Endothelial cell of umbilical vein (primary cell): ENCODE data around the gene TSPO. TPM values are rescaled to one million over a fixed set of nuclear protein-coding genes. Genes with fewer than 3 reads are reported as not detected.

Source experiments
- BruUV-seq: library from RNA; stranded (reverse); fragments of 400-500 nt; replicated peaks from 2 replicates; lab custom pipeline; 2021; lab: Mats Ljungman, UMichigan
- CTCF ChIA-PET: fragments of 300-600, 350-600 bp; sonication (Branson Sonifier 250); formaldehyde crosslinking; loops from one replicate; lab custom pipeline; 2021; ENCODE audit warnings: antibody characterized with exemption, inconsistent platforms; lab: Charles Lee
- POLR2A ChIA-PET: fragments of 300-600, 350-600 bp; sonication (Branson Sonifier 250); formaldehyde crosslinking; loops from one replicate; lab custom pipeline; 2021; ENCODE audit warnings: antibody characterized with exemption, inconsistent platforms; lab: Charles Lee
- DNase-seq: peaks from one replicate; pipeline ENCODE4 v3.0.0-alpha.2; 2011; ENCODE audit warnings: low read depth, low spot score
- FAIRE-seq: peaks from 2 replicates; lab custom pipeline; 2011; peaks lifted over from hg19 to GRCh38; lab: Jason Lieb, UNC
- H2AFZ ChIP-seq: 2 replicates; pipeline ENCODE4 v1.6.0; 2012; ENCODE audit warnings: low read depth, low read length, control low read depth, inconsistent platforms
- H3K27ac ChIP-seq: 2 replicates; pipeline ENCODE4 v1.5.1; 2011; ENCODE audit warnings: low read depth, mild to moderate bottlenecking, control low read depth, low read length, moderate library complexity; ENCODE audit not compliant: insufficient read depth
- H3K27me3 ChIP-seq, 2 experiments: 2 replicates each; pipeline versions ENCODE4 v1.6.0 to v1.6.1; 2011; ENCODE audit warnings: low read length in 2 of 2, mixed read lengths in 1 of 2; ENCODE audit not compliant: control insufficient read depth in 2 of 2, insufficient read depth in 2 of 2
- H3K36me3 ChIP-seq, 2 experiments: 2 replicates in 1 of 2; 3 replicates in 1 of 2; pipeline ENCODE4 v1.5.1; 2011; ENCODE audit warnings: low read length in 2 of 2, mild to moderate bottlenecking in 1 of 2, moderate library complexity in 1 of 2; ENCODE audit not compliant: control insufficient read depth in 2 of 2, insufficient read depth in 2 of 2; ENCODE audit errors: extremely low read depth in 1 of 2
- H3K4me1 ChIP-seq: 3 replicates; pipeline ENCODE4 v1.5.1; 2011; ENCODE audit warnings: mild to moderate bottlenecking, low read length; ENCODE audit not compliant: control insufficient read depth, insufficient read depth; ENCODE audit errors: extremely low read depth
- H3K4me2 ChIP-seq: 2 replicates; pipeline ENCODE4 v1.6.1; 2011; ENCODE audit warnings: low read length, control low read depth, mixed read lengths; ENCODE audit not compliant: insufficient read depth
- H3K4me3 ChIP-seq, 3 experiments: fragments of 200-600 bp in 1 of 3; sonication (generic), shearing (Covaris generic) in 1 of 3; replicated peaks in 1 of 3; 2 replicates each; pipeline ENCODE4 v1.5.1; 2011 to 2016; ENCODE audit warnings: control low read depth in 3 of 3, low read length in 3 of 3, mild to moderate bottlenecking in 2 of 3, inconsistent platforms in 1 of 3, low read depth in 1 of 3, moderate library complexity in 1 of 3; ENCODE audit not compliant: insufficient read depth in 1 of 3
- H3K79me2 ChIP-seq: 2 replicates; pipeline ENCODE4 v1.6.0; 2012; ENCODE audit warnings: low read length, inconsistent platforms; ENCODE audit not compliant: control insufficient read depth, insufficient read depth
- H3K9ac ChIP-seq: replicated peaks from 2 replicates; pipeline ENCODE3; 2011; ENCODE audit warnings: low read length, control low read depth; ENCODE audit not compliant: insufficient read depth; ENCODE audit errors: extremely low read depth
- H3K9me1 ChIP-seq: replicated peaks from 3 replicates; pipeline ENCODE4 v1.6.0; 2011; ENCODE audit warnings: mild to moderate bottlenecking, low read length; ENCODE audit not compliant: control insufficient read depth, insufficient read depth; ENCODE audit errors: extremely low read depth
- H3K9me3 ChIP-seq: replicated peaks from 2 replicates; pipeline ENCODE4 v1.5.1; 2012; ENCODE audit warnings: low read length, inconsistent platforms; ENCODE audit not compliant: control insufficient read depth, insufficient read depth
- H4K20me1 ChIP-seq: replicated peaks from 2 replicates; pipeline ENCODE3; 2011; ENCODE audit warnings: mild to moderate bottlenecking, low read length; ENCODE audit not compliant: control insufficient read depth, insufficient read depth; ENCODE audit errors: extremely low read depth
- CTCF ChIP-seq, 2 donors: IDR thresholded peaks; 1 replicate in 1 of 2; 2 replicates in 1 of 2; pipeline ENCODE4 v1.5.1; 2011; ENCODE audit warnings: low read length in 2 of 2, mild to moderate bottlenecking in 2 of 2, moderate library complexity in 2 of 2, control low read depth in 1 of 2, inconsistent platforms in 1 of 2, low read depth in 1 of 2; ENCODE audit not compliant: insufficient read depth in 1 of 2; ENCODE audit errors: extremely low read depth in 1 of 2
- EZH2 ChIP-seq: IDR thresholded peaks from 2 replicates; pipeline ENCODE4 v1.6.1; 2012; ENCODE audit warnings: borderline replicate concordance, low read depth, mild to moderate bottlenecking, moderate library complexity, low read length, inconsistent platforms; ENCODE audit not compliant: severe bottlenecking
- FOS ChIP-seq: IDR thresholded peaks from 2 replicates; pipeline ENCODE4 v1.6.1; 2011; ENCODE audit warnings: mild to moderate bottlenecking, low read length, moderate library complexity, borderline replicate concordance; ENCODE audit not compliant: insufficient read depth
- GATA2 ChIP-seq: IDR thresholded peaks from 2 replicates; pipeline ENCODE4 v1.7.0; 2011; ENCODE audit warnings: low read depth, mild to moderate bottlenecking, moderate library complexity, mixed read lengths, low read length; ENCODE audit not compliant: insufficient read length, insufficient read depth
- JUN ChIP-seq: IDR thresholded peaks from 2 replicates; pipeline ENCODE4 v1.6.1; 2011; ENCODE audit warnings: borderline replicate concordance, low read depth; ENCODE audit not compliant: insufficient read length, insufficient read depth
- MAX ChIP-seq: IDR thresholded peaks from 2 replicates; pipeline ENCODE4 v1.6.1; 2011; ENCODE audit not compliant: insufficient read depth, insufficient read length
- MYC ChIP-seq: IDR thresholded peaks from one replicate; pipeline ENCODE4 v1.6.1; 2011; ENCODE audit warnings: mild to moderate bottlenecking, low read depth, low read length
- POLR2A ChIP-seq: IDR thresholded peaks from 2 replicates; pipeline ENCODE4 v1.6.1; 2012; ENCODE audit warnings: low read depth, mild to moderate bottlenecking, control low read depth, low read length
- POLR2AphosphoS5 ChIP-seq: IDR thresholded peaks from 2 replicates; pipeline ENCODE4 v1.6.1; 2012; ENCODE audit warnings: low read depth, mild to moderate bottlenecking, control low read depth, low read length, moderate library complexity; ENCODE audit not compliant: insufficient read depth
- dilution Hi-C: fragments of 300-500 bp; cut with MboI; formaldehyde crosslinking; loops from one replicate; pipeline ENCODE4 v1.15.0; 2019; ENCODE audit warnings: low sequenced_read_pairs; ENCODE audit not compliant: extremely low pct_ligation_motif_present
- intact Hi-C: fragments of 100-400 bp; cut with micrococcal nuclease; formaldehyde crosslinking; loops from one replicate; pipeline ENCODE4 v1.10.0; 2022
- polyA plus RNA-seq, 4 experiments: library from polyadenylated mRNA; depleted of rRNA in 3 of 4; stranded (reverse) in 3 of 4; unstranded in 1 of 4; fragments of >200 nt; gene quantifications; 2 replicates each; pipeline versions ENCODE4 v1.2.1 to v1.2.3, GENCODE V29; 2011 to 2012; ENCODE audit warnings: missing spikeins in 1 of 4
- total RNA-seq: library from RNA; stranded (reverse); gene quantifications from 2 replicates; pipeline ENCODE4 v1.2.3, GENCODE V29; 2021

The TSPO gene
- total and polyA plus RNA-seq, 2 donors (not counting 3 experiments of a cell fraction or from before 2014, with no cell fraction given) = 328 to 720 TPM

GRCh38 chr22:43206509-43207161 is 55.3 kb downstream of the TSPO start:
- H3K9me3 ChIP-seq = no peaks in the 10 kb centered on the region
- H3K4me1 ChIP-seq = no peaks in the 10 kb centered on the region
- dilution Hi-C loops = no loop called here
- no peak overlapping the region for H3K4me2 ChIP-seq
- H3K36me3 ChIP-seq = no peaks in the 10 kb centered on the region
- no peaks in the 10 kb centered on the region for H3K27me3 ChIP-seq
- no peaks in the 10 kb centered on the region for H3K9me1 ChIP-seq
- TF ChIP-seq CTCF (IDR thresholded peaks at IDR 0.05; ENCODE audit: extremely low read depth in 1 of 2, insufficient read depth in 1 of 2, low read depth in 1 of 2, low read length in 2 of 2) (no peak), POLR2A (no peak), FOS (no peak), MYC (no peak), GATA2 (no peak), EZH2 (no peak), JUN (no peak), MAX (no peak), POLR2AphosphoS5 (no peak)
- no peak overlapping the region for H3K9ac ChIP-seq
- no peak overlapping the region for H3K4me3 ChIP-seq
- ChIA-PET POLR2A (no interaction called here), CTCF (no interaction called here)
- FAIRE-seq = no peak
- no peaks in the 10 kb centered on the region for H3K79me2 ChIP-seq
- H2AFZ ChIP-seq = no peak overlapping the region
- DNase-seq = no peak
- intact Hi-C loops = no loop called here
- no peaks in the 10 kb centered on the region for H4K20me1 ChIP-seq
- no peak overlapping the region for H3K27ac ChIP-seq
- no TSS peak for BruUV-seq
